Breast epithelium (tissue), 4 donors: ENCODE measurements around the gene RGS7. TPM values are rescaled to one million over a fixed set of nuclear protein-coding genes. Genes with fewer than 3 reads are reported as not detected.
A peak's percentile ranks its signal among the peaks of the same experiment; 100 is the strongest.
"Not testable (repeated sequence)": the region's sequence is repeated elsewhere in the genome, so short reads cannot be mapped to it uniquely, and the experiment has no call there.

ENCODE experiments used
- DNase-seq, 2 donors: peaks; one replicate each; pipeline ENCODE4 v3.0.0-alpha.2; 2019; ENCODE audit warnings: low spot score in 2 of 2
- H3K27ac ChIP-seq, 2 donors: fragments of 200-600 bp; sonication (generic) in 1 of 2; one replicate each; pipeline ENCODE4 v1.5.1; 2016 to 2019; ENCODE audit warnings: mild to moderate bottlenecking in 1 of 2
- H3K27me3 ChIP-seq, 2 donors: fragments of 200-600 bp; sonication (generic) in 1 of 2; one replicate each; pipeline versions ENCODE4 v1.5.1 to v1.6.0; 2017 to 2019; ENCODE audit warnings: control low read depth in 1 of 2, mild to moderate bottlenecking in 1 of 2
- H3K36me3 ChIP-seq: fragments of 200-600 bp; one replicate; pipeline ENCODE4 v1.5.1; 2019
- H3K4me1 ChIP-seq, 2 donors: fragments of 200-600 bp; sonication (generic); one replicate each; pipeline ENCODE4 v1.5.1; 2016 to 2019; ENCODE audit warnings: control low read depth in 1 of 2
- H3K4me3 ChIP-seq, 3 donors: fragments of 200-600 bp; sonication (generic); 1 replicate in 2 of 3; 2 replicates in 1 of 3; pipeline ENCODE4 v1.5.1; 2016 to 2019; ENCODE audit warnings: mild to moderate bottlenecking in 3 of 3, moderate library complexity in 2 of 3
- H3K9me3 ChIP-seq, 2 donors: fragments of 200-600 bp; sonication (generic) in 1 of 2; one replicate each; pipeline ENCODE4 v1.5.1; 2016 to 2019; ENCODE audit warnings: control low read depth in 1 of 2
- CTCF ChIP-seq, 3 donors: fragments of 450-650 bp; IDR thresholded peaks; one replicate each; pipeline ENCODE4 v1.5.1; 2016 to 2017; ENCODE audit warnings: antibody characterized with exemption in 3 of 3, mild to moderate bottlenecking in 3 of 3, moderate library complexity in 3 of 3
- POLR2A ChIP-seq: fragments of 450-650 bp; IDR thresholded peaks from one replicate; pipeline ENCODE4 v1.6.1; 2016; ENCODE audit warnings: antibody characterized with exemption, mild to moderate bottlenecking, moderate library complexity
- POLR2AphosphoS5 ChIP-seq, 3 donors: sonication (generic); formaldehyde crosslinking; IDR thresholded peaks; one replicate each; pipeline ENCODE4 v1.6.1; 2017; ENCODE audit warnings: antibody characterized with exemption in 3 of 3
- intact Hi-C: fragments of 100-400 bp; cut with DNase I; formaldehyde crosslinking; loops from one replicate; pipeline ENCODE4 v1.15.1; 2023; ENCODE audit warnings: low total_unique reads
- total RNA-seq, 3 donors: library from RNA; depleted of rRNA; stranded (reverse); fragments of >200 nt; gene quantifications; one replicate each; pipeline ENCODE4 v1.1.0, GENCODE V29; 2016

RGS7 gene
- total RNA-seq, 3 donors from 2014 or later: 0.16 TPM; not detected in 2

- no peak overlapping the region for H3K27ac ChIP-seq
- TF ChIP-seq CTCF (IDR thresholded peaks at IDR 0.05): no peak
- TF ChIP-seq POLR2A: no peak
- no peak for TF ChIP-seq POLR2AphosphoS5 (IDR thresholded peaks at IDR 0.05)
- H3K27me3 ChIP-seq: no peaks in the 10 kb centered on the region
- DNase-seq: no peak
- no peaks in the 10 kb centered on the region for H3K4me1 ChIP-seq
- no peak overlapping the region for H3K4me3 ChIP-seq
- H3K36me3 ChIP-seq: no peaks in the 10 kb centered on the region
- intact Hi-C loops: no loop called here
- no peaks in the 10 kb centered on the region for H3K9me3 ChIP-seq
Measured at GRCh38 chr1:240906477-240906876, 450.5 kb downstream of the RGS7 start.

- no peak overlapping the region for H3K27ac ChIP-seq
- H3K27me3 ChIP-seq: no peaks in the 10 kb centered on the region
- no peak overlapping the region for H3K4me3 ChIP-seq
- TF ChIP-seq POLR2A: no peak
- TF ChIP-seq CTCF (IDR thresholded peaks at IDR 0.05): no peak
- TF ChIP-seq POLR2AphosphoS5 (IDR thresholded peaks at IDR 0.05): no peak
- H3K4me1 ChIP-seq: no peaks in the 10 kb centered on the region
- intact Hi-C loops: no loop called here
- no peaks in the 10 kb centered on the region for H3K36me3 ChIP-seq
- DNase-seq: no peak
- peaks cover 0 to 6% of the 10 kb centered on the region in 2 donors for H3K9me3 ChIP-seq
Measured at GRCh38 chr1:240905225-240905765, 451.7 kb downstream of the RGS7 start.

- H3K27ac ChIP-seq, H3K4me1 ChIP-seq, H3K9me3 ChIP-seq, DNase-seq, H3K4me3 ChIP-seq, intact Hi-C loops, H3K27me3 ChIP-seq, H3K36me3 ChIP-seq: not testable (repeated sequence)
Measured at GRCh38 chr1:240895424-240895823, 461.6 kb downstream of the RGS7 start.

GRCh38 chr1:240888787-240889048 is 468.3 kb downstream of the RGS7 start:
- Histone ChIP-seq H3K4me1 (no peaks in the 10 kb centered on the region), H3K4me3 (no peak overlapping the region), H3K9me3 (no peaks in the 10 kb centered on the region), H3K36me3 (no peaks in the 10 kb centered on the region), H3K27ac (no peak overlapping the region), H3K27me3 (no peaks in the 10 kb centered on the region)
- TF ChIP-seq POLR2AphosphoS5 (IDR thresholded peaks at IDR 0.05): no peak
- no peak for TF ChIP-seq CTCF (IDR thresholded peaks at IDR 0.05)
- DNase-seq: no peak
- intact Hi-C loops: no loop called here

- no peak for DNase-seq
- Histone ChIP-seq H3K4me1 (no peaks in the 10 kb centered on the region), H3K27ac (no peak overlapping the region), H3K27me3 (no peaks in the 10 kb centered on the region), H3K36me3 (no peaks in the 10 kb centered on the region), H3K9me3 (no peaks in the 10 kb centered on the region), H3K4me3 (no peak overlapping the region)
- TF ChIP-seq POLR2A (no peak), POLR2AphosphoS5 (IDR thresholded peaks at IDR 0.05) (no peak), CTCF (IDR thresholded peaks at IDR 0.05) (peak in 1 of 3 donors; percentile 13)
- intact Hi-C loops: no loop called here
Measured at GRCh38 chr1:240888039-240888786, 468.8 kb downstream of the RGS7 start.
